Measurements from ENCODE around the gene ZNF593OS. TPM values are rescaled to one million over a fixed set of nuclear protein-coding genes. Genes with fewer than 3 reads are reported as not detected.

Gene ZNF593OS
- total RNA-seq, 1 donor from 2014 or later: not detected

Other genes starting within 250 kb of the ZNF593OS start
- 11.5 TPM for gene PAFAH2, start 173.8 kb downstream of the ZNF593OS start, total RNA-seq
- 39.9 TPM for gene EXTL1, start 150.1 kb downstream of the ZNF593OS start, total RNA-seq
- not detected for gene SLC30A2, start 125.7 kb downstream of the ZNF593OS start, total RNA-seq
- gene TRIM63, start 104.2 kb downstream of the ZNF593OS start, total RNA-seq: 0.18 TPM
- gene PDIK1L, start 60.0 kb downstream of the ZNF593OS start, total RNA-seq: 11.2 TPM
- 11.8 TPM for gene FAM110D, start 12.8 kb downstream of the ZNF593OS start, total RNA-seq
- gene C1orf232, start 2.9 kb downstream of the ZNF593OS start, total RNA-seq: not detected
- 18.3 TPM for gene ZNF593, start 1.9 kb downstream of the ZNF593OS start, total RNA-seq
- 3.1 TPM for gene CNKSR1, start 5.7 kb upstream of the ZNF593OS start, total RNA-seq
- gene CATSPER4, start 18.8 kb upstream of the ZNF593OS start, total RNA-seq: not detected
- 17.6 TPM for gene CEP85, start 62.4 kb upstream of the ZNF593OS start, total RNA-seq
- 106 TPM for gene SH3BGRL3, start 108.3 kb upstream of the ZNF593OS start, total RNA-seq
- 23.1 TPM for gene UBXN11, start 134.8 kb upstream of the ZNF593OS start, total RNA-seq
- 13.2 TPM for gene CD52, start 146.1 kb upstream of the ZNF593OS start, total RNA-seq
- gene CRYBG2, start 182.3 kb upstream of the ZNF593OS start, total RNA-seq: not detected
- gene ZNF683, start 200.9 kb upstream of the ZNF593OS start, total RNA-seq: 0.31 TPM
- not detected for gene LIN28A, start 239.0 kb upstream of the ZNF593OS start, total RNA-seq